HCT116 (cell line): Measurements from ENCODE around the gene MAGEB18. TPM values are rescaled to one million over a fixed set of nuclear protein-coding genes. Genes with fewer than 3 reads are reported as not detected.

ENCODE experiments used
- ATAC-seq: fragments of 200-7000 bp; cut with Tn5 transposase; 2 replicates; pipeline ENCODE4 v1.9.1; 2020; ENCODE audit warnings: mild to moderate bottlenecking, moderate library complexity
- Bru-seq: library from RNA; stranded (reverse); fragments of 400-500 nt; gene quantifications from one replicate; lab custom pipeline; 2021; lab: Mats Ljungman, UMichigan
- BruChase-seq, 2 experiments: library from RNA; stranded (reverse); fragments of 400-500 nt; gene quantifications; one replicate each; lab custom pipeline; 2021; lab: Mats Ljungman, UMichigan
- BruUV-seq: library from RNA; stranded (reverse); fragments of 400-500 nt; replicated peaks from 2 replicates; lab custom pipeline; 2021; lab: Mats Ljungman, UMichigan
- CTCF ChIA-PET: fragments of 300-600 bp; sonication (Branson Sonifier 250); formaldehyde crosslinking; loops from one replicate; lab custom pipeline; 2021; ENCODE audit warnings: antibody characterized with exemption; lab: Charles Lee
- POLR2A ChIA-PET: fragments of 300-600, 350-600 bp; sonication (Branson Sonifier 250); formaldehyde crosslinking; loops from one replicate; lab custom pipeline; 2021; ENCODE audit warnings: antibody characterized with exemption; lab: Charles Lee
- RAD21 ChIA-PET, 2 experiments: fragments of 300-600 bp; sonication (Branson Sonifier 250); formaldehyde crosslinking; loops; one replicate each; lab custom pipeline; 2023; ENCODE audit warnings: low total read pairs in 2 of 2; ENCODE audit not compliant: uncharacterized antibody in 2 of 2, unreplicated experiment in 2 of 2, low non-redundant PET in 1 of 2; lab: Charles Lee
- DNase-seq: peaks from one replicate; pipeline ENCODE4 v3.0.0-alpha.2; 2010; ENCODE audit warnings: low read depth, low spot score
- H2AFZ ChIP-seq: fragments of 200-600 bp; shearing (Covaris generic), sonication (generic); 2 replicates; pipeline ENCODE4 v1.6.1; 2017; ENCODE audit warnings: low read depth, mixed run types, mixed read lengths, antibody characterized with exemption, low read length; ENCODE audit not compliant: poor library complexity, severe bottlenecking
- H3K27ac ChIP-seq: 2 replicates; pipeline ENCODE4 v1.5.1; 2012; ENCODE audit warnings: low read depth, low read length
- H3K27me3 ChIP-seq: fragments of 200-600 bp; sonication (generic); 2 replicates; pipeline ENCODE4 v1.6.1; 2016; ENCODE audit warnings: mixed run types, low read length, mixed read lengths; ENCODE audit not compliant: insufficient read depth
- H3K36me3 ChIP-seq, 2 experiments: fragments of 200-500 bp in 1 of 2; fragments of 200-600 bp in 1 of 2; sonication (Bioruptor generic) in 1 of 2; sonication (generic) in 1 of 2; 2 replicates each; pipeline versions ENCODE4 v1.5.1 to v1.6.1; 2014 to 2016; ENCODE audit warnings: low read length in 2 of 2, inconsistent platforms in 1 of 2, mixed read lengths in 1 of 2, mixed run types in 1 of 2; ENCODE audit not compliant: insufficient read depth in 2 of 2, control insufficient read depth in 1 of 2
- H3K4me1 ChIP-seq, 2 experiments: fragments of 200-600 bp in 1 of 2; sonication (generic) in 1 of 2; 2 replicates each; pipeline versions ENCODE4 v1.5.1 to v1.6.1; 2012 to 2017; ENCODE audit warnings: low read length in 2 of 2, inconsistent platforms in 1 of 2, mild to moderate bottlenecking in 1 of 2, mixed read lengths in 1 of 2, mixed run types in 1 of 2, moderate library complexity in 1 of 2; ENCODE audit not compliant: insufficient read depth in 2 of 2, control insufficient read depth in 1 of 2
- H3K4me2 ChIP-seq: fragments of 200-600 bp; sonication (generic); 2 replicates; pipeline ENCODE4 v1.6.1; 2017; ENCODE audit warnings: mixed run types, low read length, mixed read lengths
- H3K4me3 ChIP-seq, 2 experiments: fragments of 200-600 bp in 1 of 2; sonication (generic) in 1 of 2; replicated peaks in 1 of 2; 2 replicates each; pipeline ENCODE4 v1.5.1; 2011 to 2016; ENCODE audit warnings: low read length in 2 of 2, control low read depth in 1 of 2, low read depth in 1 of 2, mild to moderate bottlenecking in 1 of 2, mixed read lengths in 1 of 2, mixed run types in 1 of 2
- H3K79me2 ChIP-seq: fragments of 200-600 bp; sonication (generic); 2 replicates; pipeline ENCODE4 v1.6.1; 2017; ENCODE audit warnings: mild to moderate bottlenecking, mixed run types, low read length, moderate library complexity, mixed read lengths; ENCODE audit not compliant: insufficient read depth
- H3K9ac ChIP-seq: fragments of 200-600 bp; sonication (generic); 2 replicates; pipeline ENCODE4 v1.6.1; 2016; ENCODE audit warnings: low read length, mixed read lengths
- H3K9me2 ChIP-seq: fragments of 200-600 bp; sonication (generic), shearing (Covaris generic); 2 replicates; pipeline ENCODE4 v1.6.1; 2017; ENCODE audit warnings: mixed run types, mild to moderate bottlenecking, moderate library complexity; ENCODE audit not compliant: insufficient read depth
- H3K9me3 ChIP-seq, 2 experiments: fragments of 200-500 bp in 1 of 2; fragments of 200-600 bp in 1 of 2; sonication (Bioruptor generic) in 1 of 2; sonication (generic) in 1 of 2; 2 replicates each; pipeline ENCODE4 v1.6.1; 2014 to 2017; ENCODE audit warnings: low read length in 2 of 2, mixed read lengths in 2 of 2, inconsistent platforms in 1 of 2, low read depth in 1 of 2, mild to moderate bottlenecking in 1 of 2, mixed run types in 1 of 2, moderate library complexity in 1 of 2; ENCODE audit not compliant: control insufficient read depth in 1 of 2, insufficient read depth in 1 of 2
- H4K20me1 ChIP-seq: fragments of 200-600 bp; sonication (generic), shearing (Covaris generic); 2 replicates; pipeline ENCODE4 v1.6.1; 2017; ENCODE audit warnings: mixed run types, mild to moderate bottlenecking, moderate library complexity; ENCODE audit not compliant: insufficient read depth
- CEBPB ChIP-seq: IDR thresholded peaks from 2 replicates; pipeline ENCODE4 v1.6.1; 2012; ENCODE audit warnings: low read depth
- CTCF ChIP-seq, 3 experiments: fragments of 200-600 bp in 1 of 3; sonication (generic) in 1 of 3; IDR thresholded peaks in 2 of 3; conservative IDR thresholded peaks in 1 of 3; 2 replicates each; pipeline ENCODE4 v1.5.1; 2012 to 2017; ENCODE audit warnings: low read depth in 2 of 3, low read length in 2 of 3, antibody characterized with exemption in 1 of 3, borderline replicate concordance in 1 of 3, control low read depth in 1 of 3, mild to moderate bottlenecking in 1 of 3, mixed read lengths in 1 of 3, mixed run types in 1 of 3, moderate library complexity in 1 of 3; ENCODE audit not compliant: insufficient read depth in 1 of 3
- EGR1 ChIP-seq: IDR thresholded peaks from 2 replicates; pipeline ENCODE4 v1.6.1; 2012; ENCODE audit warnings: low read depth
- EZH2 ChIP-seq: fragments of 200-600 bp; sonication (generic); IDR thresholded peaks from 2 replicates; pipeline ENCODE4 v1.6.1; 2017; ENCODE audit warnings: antibody characterized with exemption, mixed run types
- EZH2phosphoT487 ChIP-seq: fragments of 200-600 bp; IDR thresholded peaks from 2 replicates; pipeline ENCODE4 v1.6.1; 2018; ENCODE audit warnings: antibody characterized with exemption, borderline replicate concordance
- FOSL1 ChIP-seq: IDR thresholded peaks from 2 replicates; pipeline ENCODE4 v1.6.1; 2012; ENCODE audit warnings: low read depth
- POLR2A ChIP-seq: IDR thresholded peaks from 2 replicates; pipeline ENCODE4 v1.7.0; 2011; ENCODE audit warnings: borderline replicate concordance; ENCODE audit not compliant: insufficient read depth, insufficient read length; ENCODE audit errors: extremely low read depth
- POLR2AphosphoS5 ChIP-seq: IDR thresholded peaks from 2 replicates; pipeline ENCODE4 v1.6.1; 2011; ENCODE audit warnings: mild to moderate bottlenecking, low read depth, low read length, moderate library complexity
- RAD21 ChIP-seq: IDR thresholded peaks from 2 replicates; pipeline ENCODE4 v1.6.1; 2012; ENCODE audit warnings: low read depth, mild to moderate bottlenecking
- SIN3A ChIP-seq: IDR thresholded peaks from 2 replicates; pipeline ENCODE4 v1.6.1; 2012; ENCODE audit warnings: low read depth
- SP1 ChIP-seq: IDR thresholded peaks from 2 replicates; pipeline ENCODE4 v1.6.1; 2012; ENCODE audit warnings: low read depth
- TCF7L2 ChIP-seq: IDR thresholded peaks from 2 replicates; pipeline ENCODE4 v1.7.0; 2011; ENCODE audit warnings: borderline replicate concordance, inconsistent platforms; ENCODE audit not compliant: insufficient read depth, insufficient read length; ENCODE audit errors: extremely low read depth
- YY1 ChIP-seq: IDR thresholded peaks from 2 replicates; pipeline ENCODE4 v1.6.1; 2011; ENCODE audit warnings: low read length, low read depth, moderate library complexity, mild to moderate bottlenecking; ENCODE audit not compliant: insufficient replicate concordance; ENCODE audit errors: extremely low read depth
- ZFX ChIP-seq: fragments of 450-650 bp; IDR thresholded peaks from 2 replicates; pipeline ENCODE4 v1.6.1; 2017
- intact Hi-C: fragments of 100-400 bp; cut with micrococcal nuclease; formaldehyde crosslinking; loops from 2 replicates; pipeline ENCODE4 v1.10.0; 2022
- long read RNA-seq: library from polyadenylated mRNA; unstranded; transcript quantifications from one replicate; pipeline ENCODE4 v2.0.0, GENCODE V29; 2021; ENCODE audit not compliant: unreplicated experiment
- polyA plus RNA-seq: library from polyadenylated mRNA; unstranded; fragments of >200 nt; gene quantifications from 2 replicates; pipeline ENCODE4 v1.2.1, GENCODE V29; 2012; ENCODE audit warnings: missing spikeins
- total RNA-seq: library from RNA; stranded (reverse); gene quantifications from one replicate; pipeline ENCODE4 v1.2.1, GENCODE V29; 2021; ENCODE audit not compliant: unreplicated experiment
- TF ChIP-seq, protein P1 (sequence below): IDR thresholded peaks from 2 replicates; pipeline ENCODE4 v1.6.1; 2012; ENCODE audit warnings: low read depth
- TF ChIP-seq, protein P2 (sequence below): IDR thresholded peaks from 2 replicates; pipeline ENCODE4 v1.6.1; 2012
- TF ChIP-seq, protein P3 (sequence below): IDR thresholded peaks from 2 replicates; pipeline ENCODE4 v1.6.1; 2012

MAGEB18 gene
- not detected for total RNA-seq
- not detected in 2 replicates for polyA plus RNA-seq
- Bru-seq, nascent RNA, result not detected
- not detected for BruChase-seq, experiment 1, labeled RNA remaining after a 6-hour chase
- BruChase-seq, experiment 2, labeled RNA remaining after a 2-hour chase, result not detected
- long read RNA-seq, result 0 reads

GRCh38 chrX:26138274-26138673, at the start of gene MAGEB18:
Gene MAGEB18 (plus strand): TSS chrX:26138343. CDS start chrX:26138986, 643 bp downstream.
- ChIA-PET POLR2A (no interaction called here), RAD21 (no interaction called here), CTCF (no interaction called here)
- Histone ChIP-seq H3K36me3 (no peaks in the 10 kb centered on the region), H3K4me1 (no peaks in the 10 kb centered on the region), H3K4me2 (no peak within 1 kb of the TSS), H2AFZ (no peak within 1 kb of the TSS), H4K20me1 (no peaks in the 10 kb centered on the region), H3K27ac (no peak within 1 kb of the TSS), H3K9ac (no peak within 1 kb of the TSS), H3K79me2 (no peaks in the 10 kb centered on the region), H3K4me3 (no peak within 1 kb of the TSS), H3K9me2 (no peaks in the 10 kb centered on the region), H3K9me3 (no peaks in the 10 kb centered on the region), H3K27me3 (no peaks in the 10 kb centered on the region)
- intact Hi-C loops, result no loop called here
- TF ChIP-seq YY1 (no peak), CTCF (IDR thresholded peaks at IDR 0.05 in 2 of 3, conservative IDR thresholded peaks at IDR 0.05 in 1 of 3; ENCODE audit: borderline replicate concordance in 1 of 3, insufficient read depth in 1 of 3, low read depth in 2 of 3, low read length in 2 of 3) (no peak), FOSL1 (no peak), POLR2A (no peak), EZH2 (no peak), RAD21 (no peak), EGR1 (no peak), EZH2phosphoT487 (no peak), POLR2AphosphoS5 (no peak), SIN3A (no peak), SP1 (no peak), ZFX (no peak), TCF7L2 (no peak), CEBPB (no peak)
- TF ChIP-seq, protein P1, sequence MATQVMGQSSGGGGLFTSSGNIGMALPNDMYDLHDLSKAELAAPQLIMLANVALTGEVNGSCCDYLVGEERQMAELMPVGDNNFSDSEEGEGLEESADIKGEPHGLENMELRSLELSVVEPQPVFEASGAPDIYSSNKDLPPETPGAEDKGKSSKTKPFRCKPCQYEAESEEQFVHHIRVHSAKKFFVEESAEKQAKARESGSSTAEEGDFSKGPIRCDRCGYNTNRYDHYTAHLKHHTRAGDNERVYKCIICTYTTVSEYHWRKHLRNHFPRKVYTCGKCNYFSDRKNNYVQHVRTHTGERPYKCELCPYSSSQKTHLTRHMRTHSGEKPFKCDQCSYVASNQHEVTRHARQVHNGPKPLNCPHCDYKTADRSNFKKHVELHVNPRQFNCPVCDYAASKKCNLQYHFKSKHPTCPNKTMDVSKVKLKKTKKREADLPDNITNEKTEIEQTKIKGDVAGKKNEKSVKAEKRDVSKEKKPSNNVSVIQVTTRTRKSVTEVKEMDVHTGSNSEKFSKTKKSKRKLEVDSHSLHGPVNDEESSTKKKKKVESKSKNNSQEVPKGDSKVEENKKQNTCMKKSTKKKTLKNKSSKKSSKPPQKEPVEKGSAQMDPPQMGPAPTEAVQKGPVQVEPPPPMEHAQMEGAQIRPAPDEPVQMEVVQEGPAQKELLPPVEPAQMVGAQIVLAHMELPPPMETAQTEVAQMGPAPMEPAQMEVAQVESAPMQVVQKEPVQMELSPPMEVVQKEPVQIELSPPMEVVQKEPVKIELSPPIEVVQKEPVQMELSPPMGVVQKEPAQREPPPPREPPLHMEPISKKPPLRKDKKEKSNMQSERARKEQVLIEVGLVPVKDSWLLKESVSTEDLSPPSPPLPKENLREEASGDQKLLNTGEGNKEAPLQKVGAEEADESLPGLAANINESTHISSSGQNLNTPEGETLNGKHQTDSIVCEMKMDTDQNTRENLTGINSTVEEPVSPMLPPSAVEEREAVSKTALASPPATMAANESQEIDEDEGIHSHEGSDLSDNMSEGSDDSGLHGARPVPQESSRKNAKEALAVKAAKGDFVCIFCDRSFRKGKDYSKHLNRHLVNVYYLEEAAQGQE, result no peak
- TF ChIP-seq, protein P2, sequence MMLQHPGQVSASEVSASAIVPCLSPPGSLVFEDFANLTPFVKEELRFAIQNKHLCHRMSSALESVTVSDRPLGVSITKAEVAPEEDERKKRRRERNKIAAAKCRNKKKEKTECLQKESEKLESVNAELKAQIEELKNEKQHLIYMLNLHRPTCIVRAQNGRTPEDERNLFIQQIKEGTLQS, result no peak
- TF ChIP-seq, protein P3, sequence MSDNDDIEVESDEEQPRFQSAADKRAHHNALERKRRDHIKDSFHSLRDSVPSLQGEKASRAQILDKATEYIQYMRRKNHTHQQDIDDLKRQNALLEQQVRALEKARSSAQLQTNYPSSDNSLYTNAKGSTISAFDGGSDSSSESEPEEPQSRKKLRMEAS, result no peak
- DNase-seq (no peak), ATAC-seq (no peak)
- BruUV-seq, result no TSS peak
